GM21619 (cell line): Measurements from ENCODE around the gene ZNF710.
A peak's percentile ranks its signal among the peaks of the same experiment; 100 is the strongest.
"Not testable (repeated sequence)": the region's sequence is repeated elsewhere in the genome, so short reads cannot be mapped to it uniquely, and the experiment has no call there.

Source experiments
- ATAC-seq: cut with Tn5 transposase; IDR thresholded peaks from one replicate; pipeline ENCODE4 v1.9.1; 2021; ENCODE audit not compliant: unreplicated experiment

The ZNF710 gene

GRCh38 chr15:90099868-90100831, 99.0 kb downstream of the ZNF710 start:
- no peak for ATAC-seq

- no peak for ATAC-seq
Observed at GRCh38 chr15:90101130-90101968, 100.2 kb downstream of the ZNF710 start.

- peak; percentile 65 for ATAC-seq
Observed at GRCh38 chr15:90101969-90102890, 101.1 kb downstream of the ZNF710 start, which contains the start of gene IDH2. IDH2 (minus strand) TSS chr15:90102468; CDS start chr15:90102390, 78 bp downstream.

GRCh38 chr15:90103701-90104329, 102.7 kb downstream of the ZNF710 start:
- ATAC-seq, result no peak

- ATAC-seq, result no peak
Observed at GRCh38 chr15:90104551-90104950, 103.4 kb downstream of the ZNF710 start.

GRCh38 chr15:90105521-90105920, 104.4 kb downstream of the ZNF710 start:
- ATAC-seq, result no peak

GRCh38 chr15:90106522-90107117, 105.5 kb downstream of the ZNF710 start:
- ATAC-seq, result no peak

- ATAC-seq, result not testable (repeated sequence)
Observed at GRCh38 chr15:90108038-90108437, 106.9 kb downstream of the ZNF710 start.

- ATAC-seq, result not testable (repeated sequence)
Observed at GRCh38 chr15:90109163-90109751, 108.1 kb downstream of the ZNF710 start.

- no peak for ATAC-seq
Observed at GRCh38 chr15:90113166-90113565, 112.0 kb downstream of the ZNF710 start.

GRCh38 chr15:90114451-90114901, 113.4 kb downstream of the ZNF710 start:
- no peak for ATAC-seq

- ATAC-seq, result no peak
Observed at GRCh38 chr15:90115783-90116182, 114.7 kb downstream of the ZNF710 start.

- ATAC-seq, result no peak
Observed at GRCh38 chr15:90119367-90119766, 118.2 kb downstream of the ZNF710 start.

- no peak for ATAC-seq
Observed at GRCh38 chr15:90121086-90121485, 120.0 kb downstream of the ZNF710 start.

- no peak for ATAC-seq
Observed at GRCh38 chr15:90124507-90124906, 123.4 kb downstream of the ZNF710 start.

- ATAC-seq, result no peak
Observed at GRCh38 chr15:90126022-90126421, 124.9 kb downstream of the ZNF710 start.

- ATAC-seq, result no peak
Observed at GRCh38 chr15:90126596-90127435, 125.7 kb downstream of the ZNF710 start.

- ATAC-seq, result no peak
Observed at GRCh38 chr15:90130291-90130690, 129.2 kb downstream of the ZNF710 start.
